HCT116 (cell line): ENCODE data around the gene CYB561A3. TPM values are rescaled to one million over a fixed set of nuclear protein-coding genes. Genes with fewer than 3 reads are reported as not detected.

Experiments
- ATAC-seq: fragments of 200-7000 bp; cut with Tn5 transposase; 2 replicates; pipeline ENCODE4 v1.9.1; 2020; ENCODE audit warnings: mild to moderate bottlenecking, moderate library complexity
- BruUV-seq: library from RNA; stranded (reverse); fragments of 400-500 nt; replicated peaks from 2 replicates; lab custom pipeline; 2021; lab: Mats Ljungman, UMichigan
- CTCF ChIA-PET: fragments of 300-600 bp; sonication (Branson Sonifier 250); formaldehyde crosslinking; loops from one replicate; lab custom pipeline; 2021; ENCODE audit warnings: antibody characterized with exemption; lab: Charles Lee
- POLR2A ChIA-PET: fragments of 300-600, 350-600 bp; sonication (Branson Sonifier 250); formaldehyde crosslinking; loops from one replicate; lab custom pipeline; 2021; ENCODE audit warnings: antibody characterized with exemption; lab: Charles Lee
- RAD21 ChIA-PET, 2 experiments: fragments of 300-600 bp; sonication (Branson Sonifier 250); formaldehyde crosslinking; loops; one replicate each; lab custom pipeline; 2023; ENCODE audit warnings: low total read pairs in 2 of 2; ENCODE audit not compliant: uncharacterized antibody in 2 of 2, unreplicated experiment in 2 of 2, low non-redundant PET in 1 of 2; lab: Charles Lee
- DNase-seq: peaks from one replicate; pipeline ENCODE4 v3.0.0-alpha.2; 2010; ENCODE audit warnings: low read depth, low spot score
- H2AFZ ChIP-seq: fragments of 200-600 bp; shearing (Covaris generic), sonication (generic); 2 replicates; pipeline ENCODE4 v1.6.1; 2017; ENCODE audit warnings: low read depth, mixed run types, mixed read lengths, antibody characterized with exemption, low read length; ENCODE audit not compliant: poor library complexity, severe bottlenecking
- H3K27ac ChIP-seq: 2 replicates; pipeline ENCODE4 v1.5.1; 2012; ENCODE audit warnings: low read depth, low read length
- H3K27me3 ChIP-seq: fragments of 200-600 bp; sonication (generic); 2 replicates; pipeline ENCODE4 v1.6.1; 2016; ENCODE audit warnings: mixed run types, low read length, mixed read lengths; ENCODE audit not compliant: insufficient read depth
- H3K36me3 ChIP-seq, 2 experiments: fragments of 200-500 bp in 1 of 2; fragments of 200-600 bp in 1 of 2; sonication (Bioruptor generic) in 1 of 2; sonication (generic) in 1 of 2; 2 replicates each; pipeline versions ENCODE4 v1.5.1 to v1.6.1; 2014 to 2016; ENCODE audit warnings: low read length in 2 of 2, inconsistent platforms in 1 of 2, mixed read lengths in 1 of 2, mixed run types in 1 of 2; ENCODE audit not compliant: insufficient read depth in 2 of 2, control insufficient read depth in 1 of 2
- H3K4me1 ChIP-seq, 2 experiments: fragments of 200-600 bp in 1 of 2; sonication (generic) in 1 of 2; 2 replicates each; pipeline versions ENCODE4 v1.5.1 to v1.6.1; 2012 to 2017; ENCODE audit warnings: low read length in 2 of 2, inconsistent platforms in 1 of 2, mild to moderate bottlenecking in 1 of 2, mixed read lengths in 1 of 2, mixed run types in 1 of 2, moderate library complexity in 1 of 2; ENCODE audit not compliant: insufficient read depth in 2 of 2, control insufficient read depth in 1 of 2
- H3K4me2 ChIP-seq: fragments of 200-600 bp; sonication (generic); 2 replicates; pipeline ENCODE4 v1.6.1; 2017; ENCODE audit warnings: mixed run types, low read length, mixed read lengths
- H3K4me3 ChIP-seq, 2 experiments: fragments of 200-600 bp in 1 of 2; sonication (generic) in 1 of 2; replicated peaks in 1 of 2; 2 replicates each; pipeline ENCODE4 v1.5.1; 2011 to 2016; ENCODE audit warnings: low read length in 2 of 2, control low read depth in 1 of 2, low read depth in 1 of 2, mild to moderate bottlenecking in 1 of 2, mixed read lengths in 1 of 2, mixed run types in 1 of 2
- H3K79me2 ChIP-seq: fragments of 200-600 bp; sonication (generic); 2 replicates; pipeline ENCODE4 v1.6.1; 2017; ENCODE audit warnings: mild to moderate bottlenecking, mixed run types, low read length, moderate library complexity, mixed read lengths; ENCODE audit not compliant: insufficient read depth
- H3K9ac ChIP-seq: fragments of 200-600 bp; sonication (generic); 2 replicates; pipeline ENCODE4 v1.6.1; 2016; ENCODE audit warnings: low read length, mixed read lengths
- H3K9me2 ChIP-seq: fragments of 200-600 bp; sonication (generic), shearing (Covaris generic); 2 replicates; pipeline ENCODE4 v1.6.1; 2017; ENCODE audit warnings: mixed run types, mild to moderate bottlenecking, moderate library complexity; ENCODE audit not compliant: insufficient read depth
- H3K9me3 ChIP-seq, 2 experiments: fragments of 200-500 bp in 1 of 2; fragments of 200-600 bp in 1 of 2; sonication (Bioruptor generic) in 1 of 2; sonication (generic) in 1 of 2; 2 replicates each; pipeline ENCODE4 v1.6.1; 2014 to 2017; ENCODE audit warnings: low read length in 2 of 2, mixed read lengths in 2 of 2, inconsistent platforms in 1 of 2, low read depth in 1 of 2, mild to moderate bottlenecking in 1 of 2, mixed run types in 1 of 2, moderate library complexity in 1 of 2; ENCODE audit not compliant: control insufficient read depth in 1 of 2, insufficient read depth in 1 of 2
- H4K20me1 ChIP-seq: fragments of 200-600 bp; sonication (generic), shearing (Covaris generic); 2 replicates; pipeline ENCODE4 v1.6.1; 2017; ENCODE audit warnings: mixed run types, mild to moderate bottlenecking, moderate library complexity; ENCODE audit not compliant: insufficient read depth
- ELF1 ChIP-seq: IDR thresholded peaks from 2 replicates; pipeline ENCODE4 v1.6.1; 2012; ENCODE audit warnings: low read depth, borderline replicate concordance
- EZH2phosphoT487 ChIP-seq: fragments of 200-600 bp; IDR thresholded peaks from 2 replicates; pipeline ENCODE4 v1.6.1; 2018; ENCODE audit warnings: antibody characterized with exemption, borderline replicate concordance
- JUND ChIP-seq: IDR thresholded peaks from 2 replicates; pipeline ENCODE4 v1.6.1; 2012
- POLR2A ChIP-seq: IDR thresholded peaks from 2 replicates; pipeline ENCODE4 v1.7.0; 2011; ENCODE audit warnings: borderline replicate concordance; ENCODE audit not compliant: insufficient read depth, insufficient read length; ENCODE audit errors: extremely low read depth
- RAD21 ChIP-seq: IDR thresholded peaks from 2 replicates; pipeline ENCODE4 v1.6.1; 2012; ENCODE audit warnings: low read depth, mild to moderate bottlenecking
- SIN3A ChIP-seq: IDR thresholded peaks from 2 replicates; pipeline ENCODE4 v1.6.1; 2012; ENCODE audit warnings: low read depth
- SP1 ChIP-seq: IDR thresholded peaks from 2 replicates; pipeline ENCODE4 v1.6.1; 2012; ENCODE audit warnings: low read depth
- ZFX ChIP-seq: fragments of 450-650 bp; IDR thresholded peaks from 2 replicates; pipeline ENCODE4 v1.6.1; 2017
- ZNF274 ChIP-seq: fragments of 200-500 bp; sonication (Bioruptor generic); IDR thresholded peaks from 2 replicates; pipeline ENCODE4 v1.6.1; 2014; ENCODE audit warnings: mild to moderate bottlenecking, low read depth, low read length, inconsistent platforms
- intact Hi-C: fragments of 100-400 bp; cut with micrococcal nuclease; formaldehyde crosslinking; loops from 2 replicates; pipeline ENCODE4 v1.10.0; 2022
- total RNA-seq: library from RNA; stranded (reverse); gene quantifications from one replicate; pipeline ENCODE4 v1.2.1, GENCODE V29; 2021; ENCODE audit not compliant: unreplicated experiment
- TF ChIP-seq, protein P1 (sequence below): IDR thresholded peaks from 2 replicates; pipeline ENCODE4 v1.6.1; 2012
- TF ChIP-seq, protein P2 (sequence below): IDR thresholded peaks from 2 replicates; pipeline ENCODE4 v1.6.1; 2012; ENCODE audit warnings: low read depth

Gene CYB561A3
- total RNA-seq, 1 experiment from 2014 or later: 34.1 TPM

DNA sequence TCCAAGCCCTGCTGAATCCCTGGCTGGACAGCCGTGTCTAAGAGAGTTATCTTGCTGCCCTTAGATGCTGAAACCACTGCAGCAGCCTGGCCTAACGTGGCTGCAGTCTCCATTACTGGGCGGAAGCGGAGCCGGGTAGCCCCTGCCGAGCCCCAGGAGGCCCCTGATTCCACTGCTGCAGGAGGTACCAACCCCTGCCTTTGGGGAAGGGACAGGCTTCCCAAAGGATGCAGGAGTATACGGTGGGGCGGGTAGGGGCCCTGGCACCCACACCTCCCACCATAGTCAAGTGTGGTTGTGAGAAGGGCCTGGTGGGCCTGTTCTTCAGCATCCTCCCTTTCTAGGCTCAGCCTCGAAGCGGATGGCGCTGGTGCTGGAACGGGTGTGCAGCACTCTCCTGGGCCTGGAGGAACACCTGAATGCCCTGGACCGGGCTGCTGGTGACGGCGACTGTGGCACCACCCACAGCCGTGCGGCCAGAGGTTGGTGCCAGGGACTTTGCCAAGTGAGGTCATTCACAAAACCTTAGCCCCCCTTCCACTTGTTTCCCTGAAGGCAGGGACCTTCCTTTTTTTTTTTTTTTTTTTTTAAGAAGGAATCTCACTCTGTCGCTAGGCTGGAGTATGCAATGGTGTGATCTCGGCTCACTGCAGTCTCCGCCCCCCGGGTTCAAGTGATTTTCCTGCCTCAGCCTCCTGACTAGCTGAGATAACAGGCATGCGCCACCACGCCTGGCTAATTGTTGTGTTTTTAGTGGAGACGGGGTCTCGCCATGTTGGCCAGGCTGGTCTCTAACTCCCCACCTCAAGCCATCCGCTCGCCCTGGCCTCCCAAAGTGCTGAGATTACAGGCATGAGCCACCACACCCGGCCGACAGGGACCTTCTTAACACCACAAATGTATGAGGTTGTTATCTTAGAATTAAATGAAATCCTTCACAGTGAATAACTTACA, 17.6 kb downstream of the CYB561A3 start:
- no peaks in the 10 kb centered on the region for H3K27me3 ChIP-seq
- no peak overlapping the region for H3K4me3 ChIP-seq
- no peak overlapping the region for H2AFZ ChIP-seq
- ChIA-PET RAD21 (no interaction called here), POLR2A (interaction anchor here (0.8 kb wide), 1 partner anchor 8 kb away, joined by 3 read pairs; no protein-coding TSS in a partner anchor), CTCF (no interaction called here)
- H3K79me2 ChIP-seq: no peaks in the 10 kb centered on the region
- no peaks in the 10 kb centered on the region for H3K9me2 ChIP-seq
- H4K20me1 ChIP-seq: no peaks in the 10 kb centered on the region
- H3K9me3 ChIP-seq: no peaks in the 10 kb centered on the region
- H3K36me3 ChIP-seq: peaks cover 13 to 14% of the 10 kb centered on the region in 2 experiments; a peak in 2 of 4 replicates
- no peak for ATAC-seq
- TF ChIP-seq SP1: no peak
- no peak for TF ChIP-seq EZH2phosphoT487
- TF ChIP-seq POLR2A: no peak
- TF ChIP-seq JUND: no peak
- TF ChIP-seq ZNF274: no peak
- TF ChIP-seq RAD21: no peak
- TF ChIP-seq SIN3A: no peak
- TF ChIP-seq, protein P1, sequence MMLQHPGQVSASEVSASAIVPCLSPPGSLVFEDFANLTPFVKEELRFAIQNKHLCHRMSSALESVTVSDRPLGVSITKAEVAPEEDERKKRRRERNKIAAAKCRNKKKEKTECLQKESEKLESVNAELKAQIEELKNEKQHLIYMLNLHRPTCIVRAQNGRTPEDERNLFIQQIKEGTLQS: no peak
- TF ChIP-seq ZFX: no peak
- TF ChIP-seq, protein P2, sequence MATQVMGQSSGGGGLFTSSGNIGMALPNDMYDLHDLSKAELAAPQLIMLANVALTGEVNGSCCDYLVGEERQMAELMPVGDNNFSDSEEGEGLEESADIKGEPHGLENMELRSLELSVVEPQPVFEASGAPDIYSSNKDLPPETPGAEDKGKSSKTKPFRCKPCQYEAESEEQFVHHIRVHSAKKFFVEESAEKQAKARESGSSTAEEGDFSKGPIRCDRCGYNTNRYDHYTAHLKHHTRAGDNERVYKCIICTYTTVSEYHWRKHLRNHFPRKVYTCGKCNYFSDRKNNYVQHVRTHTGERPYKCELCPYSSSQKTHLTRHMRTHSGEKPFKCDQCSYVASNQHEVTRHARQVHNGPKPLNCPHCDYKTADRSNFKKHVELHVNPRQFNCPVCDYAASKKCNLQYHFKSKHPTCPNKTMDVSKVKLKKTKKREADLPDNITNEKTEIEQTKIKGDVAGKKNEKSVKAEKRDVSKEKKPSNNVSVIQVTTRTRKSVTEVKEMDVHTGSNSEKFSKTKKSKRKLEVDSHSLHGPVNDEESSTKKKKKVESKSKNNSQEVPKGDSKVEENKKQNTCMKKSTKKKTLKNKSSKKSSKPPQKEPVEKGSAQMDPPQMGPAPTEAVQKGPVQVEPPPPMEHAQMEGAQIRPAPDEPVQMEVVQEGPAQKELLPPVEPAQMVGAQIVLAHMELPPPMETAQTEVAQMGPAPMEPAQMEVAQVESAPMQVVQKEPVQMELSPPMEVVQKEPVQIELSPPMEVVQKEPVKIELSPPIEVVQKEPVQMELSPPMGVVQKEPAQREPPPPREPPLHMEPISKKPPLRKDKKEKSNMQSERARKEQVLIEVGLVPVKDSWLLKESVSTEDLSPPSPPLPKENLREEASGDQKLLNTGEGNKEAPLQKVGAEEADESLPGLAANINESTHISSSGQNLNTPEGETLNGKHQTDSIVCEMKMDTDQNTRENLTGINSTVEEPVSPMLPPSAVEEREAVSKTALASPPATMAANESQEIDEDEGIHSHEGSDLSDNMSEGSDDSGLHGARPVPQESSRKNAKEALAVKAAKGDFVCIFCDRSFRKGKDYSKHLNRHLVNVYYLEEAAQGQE: no peak
- TF ChIP-seq ELF1: no peak
- no TSS peak for BruUV-seq
- no peaks in the 10 kb centered on the region for H3K4me1 ChIP-seq
- no peak overlapping the region for H3K4me2 ChIP-seq
- no peak for DNase-seq
- intact Hi-C loops: no loop called here
- no peak overlapping the region for H3K9ac ChIP-seq
- no peak overlapping the region for H3K27ac ChIP-seq
